ENCODE measurements around the gene MZT1.

GRCh38 chr13:72698164-72698563 lies 29.3 kb downstream of the MZT1 start:
- TF ChIP-seq CTCF (IDR thresholded peaks at IDR 0.05), result no peak
- TF ChIP-seq POLR2A (IDR thresholded peaks at IDR 0.05), result no peak

All from esophagus squamous epithelium (tissue), 4 donors.